22Rv1 (cell line): ENCODE results near the gene RAI2.

ENCODE experiments used
- CTCF ChIP-seq: fragments of 450-650 bp; IDR thresholded peaks from 2 replicates; pipeline ENCODE4 v1.5.1; 2017; ENCODE audit warnings: mild to moderate bottlenecking
- ZFX ChIP-seq: fragments of 450-650 bp; IDR thresholded peaks from 2 replicates; pipeline ENCODE4 v1.6.1; 2017; ENCODE audit warnings: antibody characterized with exemption, borderline replicate concordance

GRCh38 chrX:17888421-17888820 is 27.3 kb upstream of the RAI2 start:
- TF ChIP-seq CTCF (no peak), ZFX (no peak)
